Tibial nerve (tissue), 3 donors: Measurements from ENCODE around the gene ANKRD6.

ENCODE experiments used
- POLR2A ChIP-seq, 2 donors: fragments of 450-650 bp; IDR thresholded peaks; one replicate each; pipeline ENCODE4 v1.6.1; 2017; ENCODE audit warnings: antibody characterized with exemption in 2 of 2, mild to moderate bottlenecking in 2 of 2, moderate library complexity in 2 of 2
- TF ChIP-seq, protein P1 (sequence below), 5 experiments: fragments of 200-600 bp in 3 of 5; fragments of 450-650 bp in 2 of 5; sonication (generic) in 3 of 5; IDR thresholded peaks; one replicate each; pipeline ENCODE4 v1.5.1; 2016 to 2019; ENCODE audit warnings: antibody characterized with exemption in 5 of 5, mild to moderate bottlenecking in 3 of 5, moderate library complexity in 2 of 5

DNA sequence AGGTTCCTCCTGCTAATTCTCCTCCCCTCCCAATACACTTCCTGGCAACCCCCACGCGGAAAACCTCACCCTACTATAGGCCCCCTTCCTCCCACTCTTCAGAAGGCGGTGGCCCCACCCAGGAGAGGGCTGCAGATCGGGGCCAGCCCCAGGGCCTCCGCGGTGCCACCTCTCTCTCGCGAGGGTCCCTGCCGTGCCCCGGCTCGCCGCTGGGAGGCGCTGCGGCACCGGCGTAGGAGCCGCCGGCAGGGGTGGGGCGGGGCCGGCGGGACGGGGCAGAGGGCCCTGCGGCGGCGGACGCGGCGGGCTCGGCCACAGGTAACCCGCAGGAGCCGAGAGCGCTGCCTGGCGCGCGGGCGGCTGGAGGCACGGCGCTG lies at the start of gene ANKRD6:
- TF ChIP-seq, protein P1, sequence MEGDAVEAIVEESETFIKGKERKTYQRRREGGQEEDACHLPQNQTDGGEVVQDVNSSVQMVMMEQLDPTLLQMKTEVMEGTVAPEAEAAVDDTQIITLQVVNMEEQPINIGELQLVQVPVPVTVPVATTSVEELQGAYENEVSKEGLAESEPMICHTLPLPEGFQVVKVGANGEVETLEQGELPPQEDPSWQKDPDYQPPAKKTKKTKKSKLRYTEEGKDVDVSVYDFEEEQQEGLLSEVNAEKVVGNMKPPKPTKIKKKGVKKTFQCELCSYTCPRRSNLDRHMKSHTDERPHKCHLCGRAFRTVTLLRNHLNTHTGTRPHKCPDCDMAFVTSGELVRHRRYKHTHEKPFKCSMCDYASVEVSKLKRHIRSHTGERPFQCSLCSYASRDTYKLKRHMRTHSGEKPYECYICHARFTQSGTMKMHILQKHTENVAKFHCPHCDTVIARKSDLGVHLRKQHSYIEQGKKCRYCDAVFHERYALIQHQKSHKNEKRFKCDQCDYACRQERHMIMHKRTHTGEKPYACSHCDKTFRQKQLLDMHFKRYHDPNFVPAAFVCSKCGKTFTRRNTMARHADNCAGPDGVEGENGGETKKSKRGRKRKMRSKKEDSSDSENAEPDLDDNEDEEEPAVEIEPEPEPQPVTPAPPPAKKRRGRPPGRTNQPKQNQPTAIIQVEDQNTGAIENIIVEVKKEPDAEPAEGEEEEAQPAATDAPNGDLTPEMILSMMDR (IDR thresholded peaks at IDR 0.05): peak; percentile 87 to 99 (median 98)
- TF ChIP-seq POLR2A (IDR thresholded peaks at IDR 0.05): peak in 1 of 2 donors; percentile 38
